ENCODE measurements around the gene ENDOG. TPM values are rescaled to one million over a fixed set of nuclear protein-coding genes. Genes with fewer than 3 reads are reported as not detected.
A peak's percentile ranks its signal among the peaks of the same experiment; 100 is the strongest.

ENDOG gene
- total and polyA plus RNA-seq, 2 experiments from 2014 or later: 15.1 to 23.5 TPM

GRCh38 chr9:128771094-128771721 lies 47.1 kb upstream of the ENDOG start (continued):
- TF ChIP-seq, protein P1, sequence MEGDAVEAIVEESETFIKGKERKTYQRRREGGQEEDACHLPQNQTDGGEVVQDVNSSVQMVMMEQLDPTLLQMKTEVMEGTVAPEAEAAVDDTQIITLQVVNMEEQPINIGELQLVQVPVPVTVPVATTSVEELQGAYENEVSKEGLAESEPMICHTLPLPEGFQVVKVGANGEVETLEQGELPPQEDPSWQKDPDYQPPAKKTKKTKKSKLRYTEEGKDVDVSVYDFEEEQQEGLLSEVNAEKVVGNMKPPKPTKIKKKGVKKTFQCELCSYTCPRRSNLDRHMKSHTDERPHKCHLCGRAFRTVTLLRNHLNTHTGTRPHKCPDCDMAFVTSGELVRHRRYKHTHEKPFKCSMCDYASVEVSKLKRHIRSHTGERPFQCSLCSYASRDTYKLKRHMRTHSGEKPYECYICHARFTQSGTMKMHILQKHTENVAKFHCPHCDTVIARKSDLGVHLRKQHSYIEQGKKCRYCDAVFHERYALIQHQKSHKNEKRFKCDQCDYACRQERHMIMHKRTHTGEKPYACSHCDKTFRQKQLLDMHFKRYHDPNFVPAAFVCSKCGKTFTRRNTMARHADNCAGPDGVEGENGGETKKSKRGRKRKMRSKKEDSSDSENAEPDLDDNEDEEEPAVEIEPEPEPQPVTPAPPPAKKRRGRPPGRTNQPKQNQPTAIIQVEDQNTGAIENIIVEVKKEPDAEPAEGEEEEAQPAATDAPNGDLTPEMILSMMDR (conservative IDR thresholded peaks at IDR 0.05; ENCODE audit: low read depth in 2 of 2): no peak
- no peak for TF ChIP-seq EZH2phosphoT487 (IDR thresholded peaks at IDR 0.05; ENCODE audit: unreplicated experiment)
- no peak for TF ChIP-seq NANOG (IDR thresholded peaks at IDR 0.05; ENCODE audit: borderline replicate concordance)
- no peak for TF ChIP-seq EZH2 (IDR thresholded peaks at IDR 0.05; ENCODE audit: low read depth, unreplicated experiment)
- no peak for TF ChIP-seq STAT1 (IDR thresholded peaks at IDR 0.05; ENCODE audit: unreplicated experiment)
- no peak for TF ChIP-seq POLR2AphosphoS5 (IDR thresholded peaks at IDR 0.05; ENCODE audit: low read depth)
- no peak for TF ChIP-seq ZNF114 (CRISPR knock-in tag; IDR thresholded peaks at IDR 0.05)

GRCh38 chr9:128771745-128772519 lies 46.4 kb upstream of the ENDOG start, which contains the start of gene ZER1:
Gene ZER1, minus strand, starts transcription at chr9:128771927. Its CDS starts 16,362 bp downstream, at chr9:128755565.
- H4K20me1 ChIP-seq (replicated peaks; ENCODE audit: insufficient read depth): no peaks in the 10 kb centered on the region
- ATAC-seq (peak; percentile 93), DNase-seq (ENCODE audit: low spot score) (peak; percentile 96)
- peak within 1 kb of the TSS; percentile 97 for H3K4me3 ChIP-seq
- Mint-ChIP-seq H3K4me3 (peak within 1 kb of the TSS; percentile 94), H3K27me3 (ENCODE audit: insufficient read depth, low read depth, poor library complexity) (peaks cover 12% of the 10 kb centered on the region), H3K9me3 (peaks cover 8% of the 10 kb centered on the region; the same call in 2 of the 3 replicates), H3K4me1 (peaks cover 7% of the 10 kb centered on the region), H3K27ac (peak within 1 kb of the TSS; percentile 97), H3K36me3 (ENCODE audit: low read depth) (no peaks in the 10 kb centered on the region; the same call in 1 of the 3 replicates)
- H3K27ac ChIP-seq (ENCODE audit: low read depth): peak within 1 kb of the TSS; percentile 99
- peaks cover 26% of the 10 kb centered on the region for H3F3A ChIP-seq (replicated peaks; ENCODE audit: low read depth)
- no peaks in the 10 kb centered on the region for H3K36me3 ChIP-seq (ENCODE audit: insufficient read depth)
- TF ChIP-seq JUNB (IDR thresholded peaks at IDR 0.05; ENCODE audit: unreplicated experiment): no peak
- TF ChIP-seq POLR2AphosphoS5 (IDR thresholded peaks at IDR 0.05; ENCODE audit: low read depth): peak; percentile 62
- TF ChIP-seq ETS1 (IDR thresholded peaks at IDR 0.05): peak; percentile 59; the same call in 1 of the 2 replicates
- peak; percentile 96 for TF ChIP-seq CREB1 (CRISPR knock-in tag; IDR thresholded peaks at IDR 0.05; ENCODE audit: low read depth)
- H3K4me1 ChIP-seq (ENCODE audit: insufficient read depth): peaks cover 9% of the 10 kb centered on the region
- H3K27me3 ChIP-seq (ENCODE audit: insufficient read depth): no peaks in the 10 kb centered on the region
- peak within 1 kb of the TSS; percentile 99 for H2AFZ ChIP-seq
- peaks cover 16% of the 10 kb centered on the region for H3K79me2 ChIP-seq (replicated peaks; ENCODE audit: insufficient read depth)
- H3K4me2 ChIP-seq: peak within 1 kb of the TSS; percentile 97
- no peaks in the 10 kb centered on the region for H3K9me2 ChIP-seq (ENCODE audit: insufficient read depth)

All from GM23338 (cell line).